ENCODE data around the gene SLC29A4. TPM values are rescaled to one million over a fixed set of nuclear protein-coding genes. Genes with fewer than 3 reads are reported as not detected.
"Not testable (repeated sequence)": the region's sequence is repeated elsewhere in the genome, so short reads cannot be mapped to it uniquely, and the experiment has no call there.

Gene SLC29A4
- total and polyA plus RNA-seq, 4 donors = 1.7 to 13.9 (median 3.9) TPM

- WGBS = 80% methylated on average over 10 of the region's 10 CpGs
- not testable (repeated sequence) for H3K4me3 ChIP-seq (ENCODE audit: low read depth in 1 of 3, low read length in 3 of 3); H3K36me3 ChIP-seq (ENCODE audit: control insufficient read depth in 4 of 4, insufficient read depth in 3 of 4, low read depth in 1 of 4, low read length in 3 of 4); H3K9me3 ChIP-seq (ENCODE audit: control insufficient read depth in 4 of 4, low read length in 3 of 4); H3K27ac ChIP-seq (ENCODE audit: low read depth in 1 of 2, low read length in 2 of 2); H3K4me1 ChIP-seq (ENCODE audit: control insufficient read depth in 4 of 4, insufficient read depth in 4 of 4, low read length in 3 of 4); H3K27me3 ChIP-seq (ENCODE audit: control insufficient read depth in 4 of 4, insufficient read depth in 4 of 4, low read length in 3 of 4); H3K9ac ChIP-seq (ENCODE audit: low read depth in 1 of 2, low read length in 2 of 2); DNase-seq (ENCODE audit: low spot score)
Measured at GRCh38 chr7:5263066-5263465, 19.7 kb upstream of the SLC29A4 start.

GRCh38 chr7:5265320-5266190, 17.2 kb upstream of the SLC29A4 start:
- Histone ChIP-seq H3K9ac (ENCODE audit: low read depth in 1 of 2, low read length in 2 of 2) (no peak overlapping the region), H3K9me3 (ENCODE audit: control insufficient read depth in 4 of 4, low read length in 3 of 4) (no peaks in the 10 kb centered on the region), H3K27ac (ENCODE audit: low read depth in 1 of 2, low read length in 2 of 2) (no peak overlapping the region), H3K27me3 (ENCODE audit: control insufficient read depth in 4 of 4, insufficient read depth in 4 of 4, low read length in 3 of 4) (no peaks in the 10 kb centered on the region), H3K4me1 (ENCODE audit: control insufficient read depth in 4 of 4, insufficient read depth in 4 of 4, low read length in 3 of 4) (no peaks in the 10 kb centered on the region), H3K36me3 (ENCODE audit: control insufficient read depth in 4 of 4, insufficient read depth in 3 of 4, low read depth in 1 of 4, low read length in 3 of 4) (no peaks in the 10 kb centered on the region), H3K4me3 (ENCODE audit: low read depth in 1 of 3, low read length in 3 of 3) (no peak overlapping the region)
- 71% methylated on average over 19 of the region's 19 CpGs for WGBS
- TF ChIP-seq FOXA1 (IDR thresholded peaks at IDR 0.05) (no peak), GABPA (IDR thresholded peaks at IDR 0.05 in 1 of 2, conservative IDR thresholded peaks at IDR 0.05 in 1 of 2) (no peak), CTCF (IDR thresholded peaks at IDR 0.05; ENCODE audit: low read depth, low read length, missing input control) (no peak), MAX (IDR thresholded peaks at IDR 0.05) (no peak), JUND (IDR thresholded peaks at IDR 0.05) (no peak), EGR1 (IDR thresholded peaks at IDR 0.05; ENCODE audit: low read depth in 2 of 2) (no peak), RAD21 (IDR thresholded peaks at IDR 0.05) (no peak), SP1 (IDR thresholded peaks at IDR 0.05) (no peak), FOXA2 (IDR thresholded peaks at IDR 0.05) (no peak), HNF4A (conservative IDR thresholded peaks at IDR 0.05) (no peak), HNF4G (IDR thresholded peaks at IDR 0.05) (no peak), RXRA (IDR thresholded peaks at IDR 0.05) (no peak), TAF1 (conservative IDR thresholded peaks at IDR 0.05) (no peak), NR2F2 (IDR thresholded peaks at IDR 0.05) (no peak), YY1 (IDR thresholded peaks at IDR 0.05) (no peak)
- TF ChIP-seq, protein P1, sequence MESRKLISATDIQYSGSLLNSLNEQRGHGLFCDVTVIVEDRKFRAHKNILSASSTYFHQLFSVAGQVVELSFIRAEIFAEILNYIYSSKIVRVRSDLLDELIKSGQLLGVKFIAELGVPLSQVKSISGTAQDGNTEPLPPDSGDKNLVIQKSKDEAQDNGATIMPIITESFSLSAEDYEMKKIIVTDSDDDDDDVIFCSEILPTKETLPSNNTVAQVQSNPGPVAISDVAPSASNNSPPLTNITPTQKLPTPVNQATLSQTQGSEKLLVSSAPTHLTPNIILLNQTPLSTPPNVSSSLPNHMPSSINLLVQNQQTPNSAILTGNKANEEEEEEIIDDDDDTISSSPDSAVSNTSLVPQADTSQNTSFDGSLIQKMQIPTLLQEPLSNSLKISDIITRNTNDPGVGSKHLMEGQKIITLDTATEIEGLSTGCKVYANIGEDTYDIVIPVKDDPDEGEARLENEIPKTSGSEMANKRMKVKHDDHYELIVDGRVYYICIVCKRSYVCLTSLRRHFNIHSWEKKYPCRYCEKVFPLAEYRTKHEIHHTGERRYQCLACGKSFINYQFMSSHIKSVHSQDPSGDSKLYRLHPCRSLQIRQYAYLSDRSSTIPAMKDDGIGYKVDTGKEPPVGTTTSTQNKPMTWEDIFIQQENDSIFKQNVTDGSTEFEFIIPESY (IDR thresholded peaks at IDR 0.05) = no peak
- TF ChIP-seq, protein P2, sequence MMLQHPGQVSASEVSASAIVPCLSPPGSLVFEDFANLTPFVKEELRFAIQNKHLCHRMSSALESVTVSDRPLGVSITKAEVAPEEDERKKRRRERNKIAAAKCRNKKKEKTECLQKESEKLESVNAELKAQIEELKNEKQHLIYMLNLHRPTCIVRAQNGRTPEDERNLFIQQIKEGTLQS (IDR thresholded peaks at IDR 0.05) = no peak
- TF ChIP-seq, protein P3, sequence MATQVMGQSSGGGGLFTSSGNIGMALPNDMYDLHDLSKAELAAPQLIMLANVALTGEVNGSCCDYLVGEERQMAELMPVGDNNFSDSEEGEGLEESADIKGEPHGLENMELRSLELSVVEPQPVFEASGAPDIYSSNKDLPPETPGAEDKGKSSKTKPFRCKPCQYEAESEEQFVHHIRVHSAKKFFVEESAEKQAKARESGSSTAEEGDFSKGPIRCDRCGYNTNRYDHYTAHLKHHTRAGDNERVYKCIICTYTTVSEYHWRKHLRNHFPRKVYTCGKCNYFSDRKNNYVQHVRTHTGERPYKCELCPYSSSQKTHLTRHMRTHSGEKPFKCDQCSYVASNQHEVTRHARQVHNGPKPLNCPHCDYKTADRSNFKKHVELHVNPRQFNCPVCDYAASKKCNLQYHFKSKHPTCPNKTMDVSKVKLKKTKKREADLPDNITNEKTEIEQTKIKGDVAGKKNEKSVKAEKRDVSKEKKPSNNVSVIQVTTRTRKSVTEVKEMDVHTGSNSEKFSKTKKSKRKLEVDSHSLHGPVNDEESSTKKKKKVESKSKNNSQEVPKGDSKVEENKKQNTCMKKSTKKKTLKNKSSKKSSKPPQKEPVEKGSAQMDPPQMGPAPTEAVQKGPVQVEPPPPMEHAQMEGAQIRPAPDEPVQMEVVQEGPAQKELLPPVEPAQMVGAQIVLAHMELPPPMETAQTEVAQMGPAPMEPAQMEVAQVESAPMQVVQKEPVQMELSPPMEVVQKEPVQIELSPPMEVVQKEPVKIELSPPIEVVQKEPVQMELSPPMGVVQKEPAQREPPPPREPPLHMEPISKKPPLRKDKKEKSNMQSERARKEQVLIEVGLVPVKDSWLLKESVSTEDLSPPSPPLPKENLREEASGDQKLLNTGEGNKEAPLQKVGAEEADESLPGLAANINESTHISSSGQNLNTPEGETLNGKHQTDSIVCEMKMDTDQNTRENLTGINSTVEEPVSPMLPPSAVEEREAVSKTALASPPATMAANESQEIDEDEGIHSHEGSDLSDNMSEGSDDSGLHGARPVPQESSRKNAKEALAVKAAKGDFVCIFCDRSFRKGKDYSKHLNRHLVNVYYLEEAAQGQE (IDR thresholded peaks at IDR 0.05) = no peak
- DNase-seq (ENCODE audit: low spot score) = no peak
